OCI-LY3 (cell line): Measurements from ENCODE around the gene IFIT1.

Source experiments
- EZH2phosphoT487 ChIP-seq: fragments of 200-600 bp; shearing (Covaris generic); IDR thresholded peaks from 2 replicates; pipeline ENCODE4 v1.6.1; 2018; ENCODE audit warnings: antibody characterized with exemption, mixed run types, low read depth
- TF ChIP-seq, protein P1 (sequence below): fragments of 200-600, 300-600 bp; sonication (generic); IDR thresholded peaks from 2 replicates; pipeline ENCODE4 v1.5.1; 2014; ENCODE audit warnings: antibody characterized with exemption, low read length, low read depth

DNA sequence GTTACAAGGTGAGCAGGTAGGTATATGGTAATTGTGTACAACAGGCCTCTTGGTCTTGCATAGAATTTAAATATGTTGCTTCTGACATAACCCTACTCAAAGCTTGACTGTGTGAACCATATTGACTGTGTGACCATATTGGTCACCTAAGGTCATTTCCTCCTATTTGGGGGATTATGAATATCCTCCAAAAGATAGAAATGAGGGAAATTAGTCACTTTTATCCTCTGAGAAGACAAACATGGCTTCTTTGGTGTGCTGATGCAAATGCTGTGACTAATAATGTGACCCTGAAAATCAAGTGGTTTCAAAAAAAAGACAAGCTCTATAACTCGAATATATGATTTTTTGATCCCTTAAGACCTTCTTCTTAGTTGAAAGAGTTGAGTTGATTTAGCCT lies 49.9 kb downstream of the IFIT1 start:
- TF ChIP-seq, protein P1, sequence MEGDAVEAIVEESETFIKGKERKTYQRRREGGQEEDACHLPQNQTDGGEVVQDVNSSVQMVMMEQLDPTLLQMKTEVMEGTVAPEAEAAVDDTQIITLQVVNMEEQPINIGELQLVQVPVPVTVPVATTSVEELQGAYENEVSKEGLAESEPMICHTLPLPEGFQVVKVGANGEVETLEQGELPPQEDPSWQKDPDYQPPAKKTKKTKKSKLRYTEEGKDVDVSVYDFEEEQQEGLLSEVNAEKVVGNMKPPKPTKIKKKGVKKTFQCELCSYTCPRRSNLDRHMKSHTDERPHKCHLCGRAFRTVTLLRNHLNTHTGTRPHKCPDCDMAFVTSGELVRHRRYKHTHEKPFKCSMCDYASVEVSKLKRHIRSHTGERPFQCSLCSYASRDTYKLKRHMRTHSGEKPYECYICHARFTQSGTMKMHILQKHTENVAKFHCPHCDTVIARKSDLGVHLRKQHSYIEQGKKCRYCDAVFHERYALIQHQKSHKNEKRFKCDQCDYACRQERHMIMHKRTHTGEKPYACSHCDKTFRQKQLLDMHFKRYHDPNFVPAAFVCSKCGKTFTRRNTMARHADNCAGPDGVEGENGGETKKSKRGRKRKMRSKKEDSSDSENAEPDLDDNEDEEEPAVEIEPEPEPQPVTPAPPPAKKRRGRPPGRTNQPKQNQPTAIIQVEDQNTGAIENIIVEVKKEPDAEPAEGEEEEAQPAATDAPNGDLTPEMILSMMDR = no peak
- no peak for TF ChIP-seq EZH2phosphoT487
